SH-SY5Y (cell line): Measurements from ENCODE around the gene PRR4.

Source experiments
- GATA2 ChIP-seq: IDR thresholded peaks from 2 replicates; pipeline ENCODE4 v1.6.1; 2011; ENCODE audit warnings: mild to moderate bottlenecking, low read depth, low read length
- GATA3 ChIP-seq: IDR thresholded peaks from 2 replicates; pipeline ENCODE4 v1.6.1; 2011; ENCODE audit warnings: low read depth, mild to moderate bottlenecking, low read length, moderate library complexity

- TF ChIP-seq GATA2, result no peak
- no peak for TF ChIP-seq GATA3
Measured at GRCh38 chr12:10807186-10807585, 42.1 kb downstream of the PRR4 start, which contains the start of gene TAS2R8.
